Activated gamma-delta T cell treated with anti-CD3 and anti-CD28 coated beads, Interleukin-2, amount 50 U/mL, for 16 hours (primary cell): Measurements from ENCODE around the gene TMEM217.
"Not testable (repeated sequence)": the region's sequence is repeated elsewhere in the genome, so short reads cannot be mapped to it uniquely, and the experiment has no call there.

Experiments used
- DNase-seq: peaks from one replicate; pipeline ENCODE4 v3.0.0-alpha.2; 2020; ENCODE audit warnings: low read depth

TMEM217 gene

GRCh38 chr6:37257634-37258404 is at the start of gene TMEM217, which contains the start of gene TBC1D22B:
TSS of gene TMEM217 (minus strand) at chr6:37258144. CDS start at chr6:37219030, 39,114 bp downstream.
TSS of gene TBC1D22B (plus strand) at chr6:37257772. CDS start at chr6:37257918, 146 bp downstream.
- DNase-seq: peak; percentile 94

- not testable (repeated sequence) for DNase-seq
Measured at GRCh38 chr6:37307484-37307883, 49.5 kb upstream of the TMEM217 start.

- DNase-seq: no peak
Measured at GRCh38 chr6:37306624-37307222, 48.8 kb upstream of the TMEM217 start.

- DNase-seq: no peak
Measured at GRCh38 chr6:37305841-37306425, 48.0 kb upstream of the TMEM217 start.

- no peak for DNase-seq
Measured at GRCh38 chr6:37304766-37305165, 46.8 kb upstream of the TMEM217 start.

- DNase-seq: no peak
Measured at GRCh38 chr6:37303891-37304503, 46.1 kb upstream of the TMEM217 start.

- no peak for DNase-seq
Measured at GRCh38 chr6:37303091-37303660, 45.2 kb upstream of the TMEM217 start.

GRCh38 chr6:37302086-37302686 is 44.2 kb upstream of the TMEM217 start:
- DNase-seq: no peak

GRCh38 chr6:37299990-37300389 is 42.0 kb upstream of the TMEM217 start:
- DNase-seq: no peak

- DNase-seq: no peak
Measured at GRCh38 chr6:37298958-37299357, 41.0 kb upstream of the TMEM217 start.

GRCh38 chr6:37297637-37298036 is 39.7 kb upstream of the TMEM217 start:
- DNase-seq: not testable (repeated sequence)

GRCh38 chr6:37293426-37293825 is 35.5 kb upstream of the TMEM217 start:
- no peak for DNase-seq

- DNase-seq: no peak
Measured at GRCh38 chr6:37289931-37290330, 32.0 kb upstream of the TMEM217 start.

- DNase-seq: no peak
Measured at GRCh38 chr6:37288247-37288646, 30.3 kb upstream of the TMEM217 start.

GRCh38 chr6:37287519-37288157 is 29.7 kb upstream of the TMEM217 start:
- DNase-seq: no peak

- DNase-seq: no peak
Measured at GRCh38 chr6:37285861-37286311, 27.9 kb upstream of the TMEM217 start.

GRCh38 chr6:37284781-37285180 is 26.8 kb upstream of the TMEM217 start:
- DNase-seq: no peak

GRCh38 chr6:37283671-37284151 is 25.8 kb upstream of the TMEM217 start:
- DNase-seq: no peak

GRCh38 chr6:37283268-37283667 is 25.3 kb upstream of the TMEM217 start:
- DNase-seq: no peak

- no peak for DNase-seq
Measured at GRCh38 chr6:37282371-37282770, 24.4 kb upstream of the TMEM217 start.
